Cardiac septum (tissue), 1 donor: Measurements from ENCODE around the gene CHSY1. TPM values are rescaled to one million over a fixed set of nuclear protein-coding genes. Genes with fewer than 3 reads are reported as not detected.

Experiments
- DNase-seq: peaks from one replicate; pipeline ENCODE4 v3.0.0-alpha.2; 2020; ENCODE audit warnings: low spot score
- intact Hi-C: fragments of 100-400 bp; cut with DNase I; formaldehyde crosslinking; loops from one replicate; pipeline ENCODE4 v1.14.0; 2022
- total RNA-seq: library from RNA; stranded (reverse); fragmentation: NEBNext Ultra II Directional; extraction: Animal tissue kit (Norgen Biotek cat#: 25700); gene quantifications from one replicate; pipeline ENCODE4 v1.2.1, GENCODE V29; 2021
- donor health status: DM: no; HTN: no; CAD: no.

Gene CHSY1
- total RNA-seq, 1 donor from 2014 or later: 17.5 TPM

GRCh38 chr15:101179341-101180153, 72.3 kb downstream of the CHSY1 start:
- intact Hi-C loops: no loop called here

GRCh38 chr15:101178931-101179330, 72.9 kb downstream of the CHSY1 start:
- no peak for DNase-seq
- intact Hi-C loops: no loop called here

More at GRCh38 chr15:101179341-101180153, 72.3 kb downstream of the CHSY1 start:
- DNase-seq: no peak

DNA sequence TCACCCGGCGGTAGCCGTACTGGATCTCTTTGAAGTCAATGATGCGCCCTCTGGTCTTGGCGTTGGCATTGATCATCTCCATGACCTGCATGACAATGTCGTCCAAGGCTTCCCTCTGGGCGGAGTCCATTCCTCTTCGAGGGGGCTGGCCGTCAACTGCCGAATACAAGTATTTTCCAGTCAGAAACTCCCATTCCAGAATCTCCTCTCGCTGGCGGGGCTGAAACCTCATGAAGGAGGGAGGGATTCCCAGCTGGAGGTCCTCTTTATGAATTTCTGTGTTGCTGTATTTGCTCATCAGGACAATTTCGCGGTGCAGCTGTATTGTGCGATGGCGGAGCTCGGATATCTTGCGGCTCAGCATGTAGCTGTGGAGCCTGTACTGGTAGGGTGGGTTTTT, 73.4 kb downstream of the CHSY1 start:
- intact Hi-C loops: no loop called here
- DNase-seq: no peak

DNA sequence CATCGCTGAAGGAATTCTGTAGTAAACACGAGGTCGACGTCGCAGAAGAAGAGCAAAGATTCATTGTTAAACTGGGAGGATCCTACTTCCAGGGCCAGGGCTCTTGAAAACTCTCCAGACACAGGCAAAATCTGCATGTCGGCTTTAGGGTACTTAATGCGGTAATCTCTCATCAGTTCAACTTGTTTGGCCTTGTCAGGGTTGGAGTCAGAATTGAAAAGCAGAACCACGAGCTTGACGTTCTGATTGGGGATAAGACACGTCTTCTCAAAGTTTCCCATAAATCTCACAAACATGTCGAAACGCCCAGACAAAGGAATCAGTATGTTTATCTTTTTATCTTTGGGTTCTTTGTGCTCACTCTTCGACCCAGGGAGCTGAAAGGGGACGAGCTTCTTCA, 74.0 kb downstream of the CHSY1 start:
- intact Hi-C loops: no loop called here
- no peak for DNase-seq

GRCh38 chr15:101176625-101177024, 75.2 kb downstream of the CHSY1 start:
- no peak for DNase-seq
- intact Hi-C loops: no loop called here

GRCh38 chr15:101175401-101175800, 76.4 kb downstream of the CHSY1 start:
- intact Hi-C loops: no loop called here

GRCh38 chr15:101174152-101174920, 77.5 kb downstream of the CHSY1 start:
- DNase-seq: no peak

More at GRCh38 chr15:101175401-101175800, 76.4 kb downstream of the CHSY1 start:
- DNase-seq: no peak

GRCh38 chr15:101173233-101174119, 78.4 kb downstream of the CHSY1 start:
- intact Hi-C loops: no loop called here

More at GRCh38 chr15:101174152-101174920, 77.5 kb downstream of the CHSY1 start:
- intact Hi-C loops: no loop called here

DNA sequence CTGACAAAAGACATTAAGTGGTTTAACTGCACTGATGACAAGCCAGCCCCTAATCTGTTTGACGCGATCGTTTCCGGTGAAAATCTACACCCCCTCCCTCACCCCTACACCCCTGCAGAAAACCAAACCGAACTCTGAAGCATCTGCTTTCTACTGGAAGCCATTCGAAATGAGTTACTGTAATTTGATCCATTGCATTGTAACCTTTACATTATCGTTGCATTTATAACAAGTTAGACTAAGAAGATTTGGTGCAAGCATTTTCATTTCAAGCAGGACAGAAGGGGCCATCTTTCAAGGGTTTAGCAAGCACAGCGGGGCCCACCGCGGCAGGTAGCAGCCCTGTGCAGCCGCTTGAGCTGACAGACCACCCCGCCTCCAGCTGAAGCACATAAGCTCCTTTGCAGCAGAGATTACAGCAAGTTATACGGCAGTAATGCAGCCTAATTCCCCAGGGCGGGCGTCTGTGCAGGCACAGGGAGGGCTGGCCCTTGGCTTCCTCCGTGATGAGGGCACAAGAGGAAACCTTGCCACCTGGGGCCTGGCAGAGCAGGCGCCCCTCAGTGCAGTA, 79.3 kb downstream of the CHSY1 start:
- intact Hi-C loops: no loop called here
- no peak for DNase-seq

More at GRCh38 chr15:101173233-101174119, 78.4 kb downstream of the CHSY1 start:
- DNase-seq: no peak

DNA sequence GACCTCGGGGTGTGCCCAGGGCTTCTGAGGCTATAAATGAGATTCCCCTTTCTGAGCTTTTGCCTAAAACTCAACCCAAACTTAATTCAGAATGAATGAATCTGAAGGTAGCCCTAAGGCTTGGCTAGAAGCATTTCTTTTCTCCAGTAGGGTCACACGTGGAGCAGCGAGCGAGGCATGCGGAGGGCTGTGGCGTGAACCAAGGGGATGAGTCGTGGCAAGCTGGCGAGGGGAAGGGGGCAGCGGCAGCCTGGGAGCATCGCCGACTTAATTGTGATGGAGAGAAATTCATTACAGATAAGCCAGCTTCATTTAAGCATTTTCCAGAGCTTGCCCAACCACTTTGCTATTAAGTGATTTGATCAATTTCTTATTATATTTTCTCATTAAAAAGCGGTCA, 79.9 kb downstream of the CHSY1 start:
- intact Hi-C loops: no loop called here
- DNase-seq: no peak

DNA sequence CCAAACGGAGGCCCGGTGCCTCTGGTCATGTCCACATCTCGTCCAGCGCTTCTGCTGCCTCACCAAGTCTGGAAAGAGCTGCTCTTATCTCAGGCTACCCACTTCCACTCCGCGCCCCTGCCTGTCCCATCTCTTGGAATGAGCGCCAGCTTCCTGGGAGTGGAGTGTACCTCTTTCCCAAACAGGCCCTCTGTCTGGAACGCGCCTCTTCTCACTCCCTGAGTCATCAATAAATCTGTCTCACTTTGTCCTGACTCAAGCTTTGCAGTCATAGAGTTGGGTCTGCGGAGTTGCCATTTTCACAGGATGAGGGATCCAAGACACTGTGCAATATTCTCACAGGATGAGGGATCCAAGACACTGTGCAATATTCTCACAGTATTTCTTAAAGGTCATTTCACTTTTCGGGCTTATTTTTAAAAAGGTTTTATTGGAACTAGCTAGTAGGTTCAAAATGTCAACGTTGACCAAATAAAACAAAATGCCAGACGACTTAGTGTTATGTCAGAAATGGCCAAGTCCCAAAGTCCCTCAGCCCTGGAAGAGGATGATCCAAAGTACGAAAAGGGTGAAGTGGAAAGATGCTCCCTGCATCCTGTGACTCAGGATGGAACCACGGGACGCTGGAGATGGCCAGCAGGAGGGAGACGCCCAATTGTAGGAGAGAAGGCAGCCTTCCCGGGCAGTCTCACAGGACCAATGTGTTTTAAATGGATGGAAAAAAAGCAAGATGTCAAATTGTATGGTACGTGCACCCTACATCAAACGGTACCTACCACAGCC, 81.1 kb downstream of the CHSY1 start:
- no peak for DNase-seq
- intact Hi-C loops: no loop called here

DNA sequence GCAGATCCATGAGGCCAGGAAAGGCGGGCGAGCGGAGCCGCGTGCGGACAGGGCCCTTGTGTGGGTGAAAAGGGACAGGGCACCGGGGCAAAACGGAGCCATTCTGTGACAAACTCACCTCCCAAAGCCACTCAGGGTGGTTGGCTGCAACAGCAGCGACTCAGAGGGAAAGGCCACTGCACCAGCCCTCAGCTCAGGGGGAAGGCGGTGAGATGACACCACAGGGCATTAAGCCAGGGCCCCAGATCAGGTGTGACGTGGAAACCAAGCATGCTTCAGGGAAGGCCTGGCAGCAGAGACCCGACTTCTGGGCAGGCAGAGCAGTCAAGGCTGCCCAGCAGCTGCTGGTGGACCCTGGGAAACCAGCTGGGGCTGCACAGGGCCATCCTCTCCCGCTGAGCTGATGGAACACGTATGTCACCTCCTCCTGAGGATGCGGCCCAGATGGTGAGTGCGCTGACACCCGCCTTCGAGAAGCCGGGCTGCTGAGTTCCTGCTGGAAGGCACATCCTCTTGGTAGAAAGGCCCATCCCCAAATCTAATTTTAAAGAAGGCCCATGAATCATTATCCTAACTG, 82.3 kb downstream of the CHSY1 start:
- no peak for DNase-seq
- intact Hi-C loops: loop anchor here (5.0 kb wide), 2 partner anchors 77 to 147 kb away; no protein-coding TSS in a partner anchor

- intact Hi-C loops: loop anchor here (5.0 kb wide), 2 partner anchors 77 to 147 kb away; no protein-coding TSS in a partner anchor
- no peak for DNase-seq
Measured at GRCh38 chr15:101168898-101169494, 82.9 kb downstream of the CHSY1 start.

DNA sequence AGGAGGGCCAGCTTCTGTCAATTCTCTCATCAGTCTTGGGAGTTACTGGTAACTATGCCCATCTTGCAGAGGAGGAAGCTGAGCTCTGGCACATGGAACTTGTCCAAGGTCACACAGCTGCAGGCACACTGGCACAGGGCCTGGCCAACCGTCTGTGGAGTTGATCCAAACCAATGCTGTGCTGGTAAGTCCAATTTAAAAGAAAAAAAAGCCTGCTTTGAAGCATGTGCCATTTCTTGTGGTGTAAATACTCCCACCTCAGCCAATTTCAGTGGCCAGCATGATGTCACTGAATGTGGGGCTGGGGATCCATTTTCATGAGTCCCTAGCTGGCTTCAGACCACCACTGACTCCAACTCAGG, 83.4 kb downstream of the CHSY1 start:
- no peak for DNase-seq
- intact Hi-C loops: loop anchor here (5.0 kb wide), 2 partner anchors 76 to 146 kb away; no protein-coding TSS in a partner anchor

- intact Hi-C loops: loop anchor here (5.0 kb wide), 2 partner anchors 76 to 146 kb away; no protein-coding TSS in a partner anchor
- DNase-seq: peak; percentile 92
Measured at GRCh38 chr15:101167753-101168462, 83.9 kb downstream of the CHSY1 start.

DNA sequence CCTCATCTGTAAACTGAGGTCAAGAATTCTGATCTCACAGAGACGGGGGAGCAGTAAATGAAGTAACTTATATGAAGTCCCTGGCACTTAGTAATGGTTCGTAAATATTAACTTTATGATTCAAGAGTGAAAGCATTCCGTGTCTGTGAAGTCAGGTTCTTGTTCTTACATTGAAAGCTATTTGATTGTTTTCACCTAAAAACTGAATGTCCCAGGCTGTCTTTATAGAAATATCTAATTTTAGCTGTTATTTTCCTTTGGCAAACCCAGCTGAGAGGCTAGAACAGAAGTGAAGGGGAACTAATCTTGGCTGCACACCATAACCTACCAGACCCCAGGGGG, 84.5 kb downstream of the CHSY1 start:
- intact Hi-C loops: loop anchor here (5.0 kb wide), 2 partner anchors 75 to 145 kb away; no protein-coding TSS in a partner anchor
- no peak for DNase-seq

- intact Hi-C loops: loop anchor here (5.0 kb wide), 2 partner anchors 74 to 144 kb away; no protein-coding TSS in a partner anchor
- DNase-seq: no peak
Measured at GRCh38 chr15:101165905-101166471, 85.9 kb downstream of the CHSY1 start.
